ENCODE measurements around the gene SLC25A44. TPM values are rescaled to one million over a fixed set of nuclear protein-coding genes. Genes with fewer than 3 reads are reported as not detected.

The SLC25A44 gene
- polyA plus RNA-seq, 2 of the 4 experiments (the other 2 are of a cell fraction), result 25.1 to 30.7 TPM

- H3K27ac ChIP-seq, result no peak overlapping the region
- TF ChIP-seq MAZ (IDR thresholded peaks at IDR 0.05; ENCODE audit: borderline replicate concordance, low read depth, low read length), result no peak
- no peak for TF ChIP-seq FOSL2 (IDR thresholded peaks at IDR 0.05)
- no peak for TF ChIP-seq FOSL2 (CRISPR knock-in tag; IDR thresholded peaks at IDR 0.05)
- TF ChIP-seq ZSCAN20 (CRISPR knock-in tag; IDR thresholded peaks at IDR 0.05), result no peak
- TF ChIP-seq, protein P1, sequence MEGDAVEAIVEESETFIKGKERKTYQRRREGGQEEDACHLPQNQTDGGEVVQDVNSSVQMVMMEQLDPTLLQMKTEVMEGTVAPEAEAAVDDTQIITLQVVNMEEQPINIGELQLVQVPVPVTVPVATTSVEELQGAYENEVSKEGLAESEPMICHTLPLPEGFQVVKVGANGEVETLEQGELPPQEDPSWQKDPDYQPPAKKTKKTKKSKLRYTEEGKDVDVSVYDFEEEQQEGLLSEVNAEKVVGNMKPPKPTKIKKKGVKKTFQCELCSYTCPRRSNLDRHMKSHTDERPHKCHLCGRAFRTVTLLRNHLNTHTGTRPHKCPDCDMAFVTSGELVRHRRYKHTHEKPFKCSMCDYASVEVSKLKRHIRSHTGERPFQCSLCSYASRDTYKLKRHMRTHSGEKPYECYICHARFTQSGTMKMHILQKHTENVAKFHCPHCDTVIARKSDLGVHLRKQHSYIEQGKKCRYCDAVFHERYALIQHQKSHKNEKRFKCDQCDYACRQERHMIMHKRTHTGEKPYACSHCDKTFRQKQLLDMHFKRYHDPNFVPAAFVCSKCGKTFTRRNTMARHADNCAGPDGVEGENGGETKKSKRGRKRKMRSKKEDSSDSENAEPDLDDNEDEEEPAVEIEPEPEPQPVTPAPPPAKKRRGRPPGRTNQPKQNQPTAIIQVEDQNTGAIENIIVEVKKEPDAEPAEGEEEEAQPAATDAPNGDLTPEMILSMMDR (IDR thresholded peaks at IDR 0.05), result no peak
- no peak for TF ChIP-seq HOXB13 (CRISPR knock-in tag; IDR thresholded peaks at IDR 0.05; ENCODE audit: low read depth)
- no peak for TF ChIP-seq MYC (IDR thresholded peaks at IDR 0.05; ENCODE audit: borderline replicate concordance, low read length)
- H3K4me3 ChIP-seq, result no peak overlapping the region
- FAIRE-seq (no peak), DNase-seq (ENCODE audit: low read depth in 1 of 2, low spot score in 1 of 2) (no peak), ATAC-seq (no peak)
- ChIA-PET CTCF (interaction anchor here (1.1 to 2.1 kb wide), 5 partner anchors 8 to 72 kb away, joined by 3 to 6 read pairs (median 4); partner anchors contain the start of gene SLC25A44), POLR2A (interaction anchor here (1.4 kb wide), 1 partner anchor 10 kb away, joined by 6 read pairs; the partner anchor contains the start of gene PMF1)
- peaks cover 6% of the 10 kb centered on the region for H3K4me1 ChIP-seq
- H3K9me3 ChIP-seq, result no peaks in the 10 kb centered on the region
- H3K4me2 ChIP-seq, result no peak overlapping the region; the same call in 2 of the 3 replicates
Measured at GRCh38 chr1:156203331-156203730, 9.4 kb downstream of the SLC25A44 start.

DNA sequence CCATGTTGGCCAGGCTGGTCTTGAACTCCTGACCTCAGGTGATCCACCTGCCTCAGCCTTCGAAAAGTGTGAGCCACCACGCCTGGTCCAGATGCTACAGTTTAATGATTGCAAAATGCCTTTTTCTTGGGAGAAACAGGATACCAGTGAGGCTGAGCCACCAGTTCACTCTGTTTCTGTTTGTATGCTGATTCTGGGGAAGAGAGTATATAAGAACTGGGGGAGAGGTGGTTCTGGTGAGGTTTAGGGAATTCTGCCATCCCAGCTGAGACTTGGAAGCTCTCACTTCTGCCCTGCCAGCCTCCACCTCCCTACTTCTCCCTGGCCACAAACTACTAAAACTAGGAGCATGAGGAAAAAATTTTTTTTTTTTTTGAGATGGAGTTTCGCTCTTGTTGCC lies 10.8 kb downstream of the SLC25A44 start:
- no peak for DNase-seq (ENCODE audit: low read depth in 1 of 2, low spot score in 1 of 2)
- WGBS (ENCODE audit: missing lambda C conversion rate), result 95% methylated on average over 3 of the region's 3 CpGs
- ChIA-PET POLR2A (interaction anchor here (1.4 kb wide), 1 partner anchor 8 kb away, joined by 6 read pairs; the partner anchor contains the start of gene PMF1), CTCF (interaction anchor here (1.8 kb wide), 1 partner anchor 20 kb away, joined by 7 read pairs; no protein-coding TSS in a partner anchor)
- Histone ChIP-seq H3K9me3 (no peaks in the 10 kb centered on the region), H3K4me3 (no peak overlapping the region), H3K27ac (no peak overlapping the region), H3K4me2 (no peak overlapping the region), H3K4me1 (peaks cover 6% of the 10 kb centered on the region)
- no peak for FAIRE-seq
- no peak for TF ChIP-seq RFX5 (IDR thresholded peaks at IDR 0.05)
- TF ChIP-seq, protein P1 (IDR thresholded peaks at IDR 0.05), result no peak
- ATAC-seq, result no peak

GRCh38 chr1:156211243-156211642 lies 17.3 kb downstream of the SLC25A44 start:
- H3K4me2 ChIP-seq, result no peak overlapping the region
- DNase-seq (ENCODE audit: low read depth in 1 of 2, low spot score in 1 of 2) (no peak), FAIRE-seq (no peak), ATAC-seq (no peak)
- no peaks in the 10 kb centered on the region for H3K9me3 ChIP-seq
- peaks cover 13% of the 10 kb centered on the region; the same call in 2 of the 3 replicates for H3K4me1 ChIP-seq
- ChIA-PET POLR2A (no interaction called here), CTCF (interaction anchor here (0.6 to 7.9 kb wide), 8 partner anchors 11 to 145 kb away, joined by 3 to 84 read pairs (median 4); partner anchors contain the start of gene SLC25A44)
- no peak overlapping the region for H3K4me3 ChIP-seq
- TF ChIP-seq, protein P2, sequence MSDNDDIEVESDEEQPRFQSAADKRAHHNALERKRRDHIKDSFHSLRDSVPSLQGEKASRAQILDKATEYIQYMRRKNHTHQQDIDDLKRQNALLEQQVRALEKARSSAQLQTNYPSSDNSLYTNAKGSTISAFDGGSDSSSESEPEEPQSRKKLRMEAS (IDR thresholded peaks at IDR 0.05), result no peak
- TF ChIP-seq SREBF2 (IDR thresholded peaks at IDR 0.05), result no peak
- TF ChIP-seq RAD21 (conservative IDR thresholded peaks at IDR 0.05 in 1 of 2, IDR thresholded peaks at IDR 0.05 in 1 of 2), result no peak
- no peak overlapping the region for H3K27ac ChIP-seq
- WGBS (ENCODE audit: missing lambda C conversion rate), result 87% methylated on average over 3 of the region's 3 CpGs

DNA sequence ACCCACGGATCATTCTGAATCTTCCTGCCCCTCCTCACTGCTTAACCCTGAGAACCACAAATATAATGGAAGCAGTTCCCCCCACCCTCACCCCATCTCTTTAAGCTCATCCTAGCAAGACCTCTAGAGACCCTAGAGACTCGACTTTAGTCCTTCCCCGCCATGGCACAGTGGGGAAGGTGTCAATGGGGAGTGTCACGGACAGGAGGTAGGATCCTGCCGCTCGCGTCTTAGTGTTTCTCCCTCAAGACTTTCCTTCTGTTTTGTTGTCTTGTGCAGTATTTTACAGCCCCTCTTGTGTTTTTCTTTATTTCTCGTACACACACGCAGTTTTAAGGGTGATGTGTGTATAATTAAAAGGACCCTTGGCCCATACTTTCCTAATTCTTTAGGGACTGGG lies 18.2 kb downstream of the SLC25A44 start:
- H3K9me3 ChIP-seq, result no peaks in the 10 kb centered on the region
- peak overlapping the region; percentile 65 for H3K4me3 ChIP-seq
- H3K27ac ChIP-seq, result peak overlapping the region; percentile 93 to 96
- no peak for DNase-seq (ENCODE audit: low read depth in 1 of 2, low spot score in 1 of 2)
- peaks cover 13% of the 10 kb centered on the region; the same call in 2 of the 3 replicates for H3K4me1 ChIP-seq
- POLR2A ChIA-PET, result interaction anchor here (0.9 to 2.1 kb wide), 18 partner anchors 8 to 289 kb away, joined by 3 to 37 read pairs (median 5); partner anchors contain the start of genes KHDC4, PAQR6 and SLC25A44
- TF ChIP-seq, protein P3, sequence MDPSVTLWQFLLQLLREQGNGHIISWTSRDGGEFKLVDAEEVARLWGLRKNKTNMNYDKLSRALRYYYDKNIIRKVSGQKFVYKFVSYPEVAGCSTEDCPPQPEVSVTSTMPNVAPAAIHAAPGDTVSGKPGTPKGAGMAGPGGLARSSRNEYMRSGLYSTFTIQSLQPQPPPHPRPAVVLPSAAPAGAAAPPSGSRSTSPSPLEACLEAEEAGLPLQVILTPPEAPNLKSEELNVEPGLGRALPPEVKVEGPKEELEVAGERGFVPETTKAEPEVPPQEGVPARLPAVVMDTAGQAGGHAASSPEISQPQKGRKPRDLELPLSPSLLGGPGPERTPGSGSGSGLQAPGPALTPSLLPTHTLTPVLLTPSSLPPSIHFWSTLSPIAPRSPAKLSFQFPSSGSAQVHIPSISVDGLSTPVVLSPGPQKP (IDR thresholded peaks at IDR 0.05; ENCODE audit: low read depth, low read length), result no peak
- 0 out of 2 replicates have a peak, but pooled peaks have one; percentile 7 for TF ChIP-seq GATA3 (IDR thresholded peaks at IDR 0.05; ENCODE audit: borderline replicate concordance)
- ATAC-seq, result no peak
- peak overlapping the region; percentile 95 for H3K4me2 ChIP-seq
- CTCF ChIA-PET, result interaction anchor here (0.9 to 7.9 kb wide), 6 partner anchors 11 to 146 kb away, joined by 3 to 84 read pairs (median 6); partner anchors contain the start of gene SLC25A44
- WGBS (ENCODE audit: missing lambda C conversion rate), result 89% methylated on average over 9 of the region's 9 CpGs
- FAIRE-seq, result no peak
